ENCODE data around the gene HIRA.

Gene HIRA

GRCh38 chr22:19356708-19357269, 74.7 kb downstream of the HIRA start:
- Histone ChIP-seq H3K9me3 (ENCODE audit: insufficient read depth, low read length, severe bottlenecking) (no peaks in the 10 kb centered on the region), H3K4me1 (ENCODE audit: insufficient read depth, low read length) (no peaks in the 10 kb centered on the region), H3K9ac (ENCODE audit: low read depth, low read length) (no peak overlapping the region), H3K27me3 (ENCODE audit: insufficient read depth, low read length, poor library complexity) (no peaks in the 10 kb centered on the region), H3K79me2 (ENCODE audit: insufficient read depth, low read length) (no peaks in the 10 kb centered on the region), H2AFZ (ENCODE audit: low read depth, low read length) (no peak overlapping the region), H4K20me1 (ENCODE audit: insufficient read depth, low read length) (peaks cover 11% of the 10 kb centered on the region), H3K4me3 (ENCODE audit: low read depth in 1 of 2, low read length in 2 of 2) (no peak overlapping the region), H3K36me3 (ENCODE audit: insufficient read depth, low read length) (peaks cover 99% of the 10 kb centered on the region), H3K27ac (ENCODE audit: low read length) (no peak overlapping the region), H3K4me2 (ENCODE audit: insufficient read depth, low read length) (no peak overlapping the region)
- no peak for ATAC-seq (ENCODE audit: insufficient read depth, low read depth)
- no peak for DNase-seq
- no peak for TF ChIP-seq EZH2 (IDR thresholded peaks at IDR 0.05; ENCODE audit: borderline replicate concordance, low read depth, low read length, severe bottlenecking)

GRCh38 chr22:19355413-19356157, 75.9 kb downstream of the HIRA start:
- no peak overlapping the region for H3K4me3 ChIP-seq (ENCODE audit: low read depth in 1 of 2, low read length in 2 of 2)
- H3K4me1 ChIP-seq (ENCODE audit: insufficient read depth, low read length): no peaks in the 10 kb centered on the region
- no peak for TF ChIP-seq EZH2 (IDR thresholded peaks at IDR 0.05; ENCODE audit: borderline replicate concordance, low read depth, low read length, severe bottlenecking)
- TF ChIP-seq, protein P1, sequence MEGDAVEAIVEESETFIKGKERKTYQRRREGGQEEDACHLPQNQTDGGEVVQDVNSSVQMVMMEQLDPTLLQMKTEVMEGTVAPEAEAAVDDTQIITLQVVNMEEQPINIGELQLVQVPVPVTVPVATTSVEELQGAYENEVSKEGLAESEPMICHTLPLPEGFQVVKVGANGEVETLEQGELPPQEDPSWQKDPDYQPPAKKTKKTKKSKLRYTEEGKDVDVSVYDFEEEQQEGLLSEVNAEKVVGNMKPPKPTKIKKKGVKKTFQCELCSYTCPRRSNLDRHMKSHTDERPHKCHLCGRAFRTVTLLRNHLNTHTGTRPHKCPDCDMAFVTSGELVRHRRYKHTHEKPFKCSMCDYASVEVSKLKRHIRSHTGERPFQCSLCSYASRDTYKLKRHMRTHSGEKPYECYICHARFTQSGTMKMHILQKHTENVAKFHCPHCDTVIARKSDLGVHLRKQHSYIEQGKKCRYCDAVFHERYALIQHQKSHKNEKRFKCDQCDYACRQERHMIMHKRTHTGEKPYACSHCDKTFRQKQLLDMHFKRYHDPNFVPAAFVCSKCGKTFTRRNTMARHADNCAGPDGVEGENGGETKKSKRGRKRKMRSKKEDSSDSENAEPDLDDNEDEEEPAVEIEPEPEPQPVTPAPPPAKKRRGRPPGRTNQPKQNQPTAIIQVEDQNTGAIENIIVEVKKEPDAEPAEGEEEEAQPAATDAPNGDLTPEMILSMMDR (IDR thresholded peaks at IDR 0.05; ENCODE audit: borderline replicate concordance, extremely low read depth, low read length, poor library complexity, severe bottlenecking): no peak
- H3K36me3 ChIP-seq (ENCODE audit: insufficient read depth, low read length): peaks cover 99% of the 10 kb centered on the region
- no peaks in the 10 kb centered on the region for H3K27me3 ChIP-seq (ENCODE audit: insufficient read depth, low read length, poor library complexity)
- ATAC-seq (ENCODE audit: insufficient read depth, low read depth) (no peak), DNase-seq (no peak)
- no peak overlapping the region for H3K4me2 ChIP-seq (ENCODE audit: insufficient read depth, low read length)
- H4K20me1 ChIP-seq (ENCODE audit: insufficient read depth, low read length): peaks cover 11% of the 10 kb centered on the region
- H3K79me2 ChIP-seq (ENCODE audit: insufficient read depth, low read length): no peaks in the 10 kb centered on the region
- no peak overlapping the region for H3K27ac ChIP-seq (ENCODE audit: low read length)
- no peaks in the 10 kb centered on the region for H3K9me3 ChIP-seq (ENCODE audit: insufficient read depth, low read length, severe bottlenecking)
- H2AFZ ChIP-seq (ENCODE audit: low read depth, low read length): no peak overlapping the region
- H3K9ac ChIP-seq (ENCODE audit: low read depth, low read length): no peak overlapping the region

GRCh38 chr22:19354201-19354600, 77.3 kb downstream of the HIRA start:
- Histone ChIP-seq H3K27ac (ENCODE audit: low read length) (no peak overlapping the region), H3K36me3 (ENCODE audit: insufficient read depth, low read length) (peaks cover 99% of the 10 kb centered on the region)
- no peak for ATAC-seq (ENCODE audit: insufficient read depth, low read depth)

More at GRCh38 chr22:19354201-19354600, 77.3 kb downstream of the HIRA start:
- DNase-seq: no peak
- no peak overlapping the region for H2AFZ ChIP-seq (ENCODE audit: low read depth, low read length)
- H3K27me3 ChIP-seq (ENCODE audit: insufficient read depth, low read length, poor library complexity): no peaks in the 10 kb centered on the region
- H3K4me3 ChIP-seq (ENCODE audit: low read depth in 1 of 2, low read length in 2 of 2): no peak overlapping the region
- no peaks in the 10 kb centered on the region for H3K9me3 ChIP-seq (ENCODE audit: insufficient read depth, low read length, severe bottlenecking)
- no peaks in the 10 kb centered on the region for H3K4me1 ChIP-seq (ENCODE audit: insufficient read depth, low read length)
- no peak for TF ChIP-seq EZH2 (IDR thresholded peaks at IDR 0.05; ENCODE audit: borderline replicate concordance, low read depth, low read length, severe bottlenecking)
- TF ChIP-seq, protein P1 (IDR thresholded peaks at IDR 0.05; ENCODE audit: borderline replicate concordance, extremely low read depth, low read length, poor library complexity, severe bottlenecking): no peak
- H3K4me2 ChIP-seq (ENCODE audit: insufficient read depth, low read length): no peak overlapping the region
- peaks cover 9% of the 10 kb centered on the region for H4K20me1 ChIP-seq (ENCODE audit: insufficient read depth, low read length)
- H3K79me2 ChIP-seq (ENCODE audit: insufficient read depth, low read length): no peaks in the 10 kb centered on the region
- H3K9ac ChIP-seq (ENCODE audit: low read depth, low read length): no peak overlapping the region

Measured in DND-41 (cell line).